Osteocyte (in vitro differentiated cells): Measurements from ENCODE around the gene HERC5. TPM values are rescaled to one million over a fixed set of nuclear protein-coding genes. Genes with fewer than 3 reads are reported as not detected.

ENCODE experiments used
- DNase-seq: peaks from one replicate; pipeline ENCODE4 v3.0.0; 2021; ENCODE audit warnings: mixed read lengths; ENCODE audit not compliant: unreplicated experiment; ENCODE audit errors: extremely low spot score
- H3K27ac Mint-ChIP-seq: one replicate; pipeline ENCODE4 v1.8.0; 2021; ENCODE audit warnings: mild to moderate bottlenecking, mixed read lengths; ENCODE audit not compliant: unreplicated experiment
- H3K27me3 Mint-ChIP-seq: one replicate; pipeline ENCODE4 v1.8.0; 2021; ENCODE audit warnings: mixed read lengths; ENCODE audit not compliant: unreplicated experiment
- H3K36me3 Mint-ChIP-seq: one replicate; pipeline ENCODE4 v1.8.0; 2021; ENCODE audit warnings: mixed read lengths; ENCODE audit not compliant: unreplicated experiment
- H3K4me1 Mint-ChIP-seq: one replicate; pipeline ENCODE4 v1.8.0; 2021; ENCODE audit warnings: mixed read lengths; ENCODE audit not compliant: unreplicated experiment
- H3K4me3 Mint-ChIP-seq: one replicate; pipeline ENCODE4 v1.8.0; 2021; ENCODE audit warnings: mild to moderate bottlenecking, moderate library complexity, mixed read lengths; ENCODE audit not compliant: unreplicated experiment
- H3K9me3 Mint-ChIP-seq: one replicate; pipeline ENCODE4 v1.8.0; 2021; ENCODE audit warnings: mixed read lengths; ENCODE audit not compliant: unreplicated experiment
- CTCF ChIP-seq: fragments of 200-600 bp; sonication (generic); IDR thresholded peaks from 2 replicates; pipeline ENCODE4 v1.5.0; 2021; ENCODE audit warnings: antibody characterized with exemption, mild to moderate bottlenecking, moderate library complexity
- long read RNA-seq: library from polyadenylated mRNA; unstranded; transcript quantifications from one replicate; pipeline ENCODE4 v2.0.0, GENCODE V29; 2021
- total RNA-seq: library from RNA; stranded (reverse); gene quantifications from 2 replicates; pipeline ENCODE4 v1.2.1, GENCODE V29; 2021

HERC5 gene
- total RNA-seq, result 0.81 and 0.91 TPM in 2 replicates
- long read RNA-seq, partial matches to known transcripts, result 0 of 2 reads
- long read RNA-seq, other reads (novel, unspliced or antisense), result 0 of 2 reads

GRCh38 chr4:88456670-88457306 is at the start of gene HERC5:
Gene HERC5, plus strand, starts transcription at chr4:88457119. Its CDS starts 151 bp downstream, at chr4:88457270.
- H3K4me1 Mint-ChIP-seq, result peaks cover 13% of the 10 kb centered on the region
- TF ChIP-seq CTCF, result peak; percentile 78
- H3K4me3 Mint-ChIP-seq, result peak within 1 kb of the TSS; percentile 86
- no peaks in the 10 kb centered on the region for H3K36me3 Mint-ChIP-seq
- H3K9me3 Mint-ChIP-seq, result peaks cover 4% of the 10 kb centered on the region
- peak; percentile 92 for DNase-seq
- H3K27me3 Mint-ChIP-seq, result peaks cover 42% of the 10 kb centered on the region
- peak within 1 kb of the TSS; percentile 65 for H3K27ac Mint-ChIP-seq

- Mint-ChIP-seq H3K9me3 (no peaks in the 10 kb centered on the region), H3K4me3 (no peak overlapping the region), H3K27me3 (peaks cover 11% of the 10 kb centered on the region), H3K36me3 (no peaks in the 10 kb centered on the region), H3K4me1 (no peaks in the 10 kb centered on the region), H3K27ac (no peak overlapping the region)
- no peak for DNase-seq
- TF ChIP-seq CTCF, result no peak
Measured at GRCh38 chr4:88409206-88409605, 47.7 kb upstream of the HERC5 start.

GRCh38 chr4:88409789-88410188 is 47.1 kb upstream of the HERC5 start:
- TF ChIP-seq CTCF, result no peak
- DNase-seq, result no peak
- no peak overlapping the region for H3K27ac Mint-ChIP-seq
- H3K36me3 Mint-ChIP-seq, result no peaks in the 10 kb centered on the region
- no peaks in the 10 kb centered on the region for H3K9me3 Mint-ChIP-seq
- H3K4me3 Mint-ChIP-seq, result no peak overlapping the region
- no peaks in the 10 kb centered on the region for H3K4me1 Mint-ChIP-seq
- peaks cover 11% of the 10 kb centered on the region for H3K27me3 Mint-ChIP-seq

GRCh38 chr4:88411491-88412096 is 45.3 kb upstream of the HERC5 start:
- Mint-ChIP-seq H3K27ac (no peak overlapping the region), H3K4me3 (no peak overlapping the region), H3K9me3 (no peaks in the 10 kb centered on the region), H3K4me1 (no peaks in the 10 kb centered on the region), H3K27me3 (peaks cover 14% of the 10 kb centered on the region), H3K36me3 (no peaks in the 10 kb centered on the region)
- DNase-seq, result no peak
- no peak for TF ChIP-seq CTCF

- Mint-ChIP-seq H3K27ac (no peak overlapping the region), H3K4me3 (no peak overlapping the region), H3K27me3 (peaks cover 14% of the 10 kb centered on the region), H3K4me1 (no peaks in the 10 kb centered on the region), H3K9me3 (no peaks in the 10 kb centered on the region), H3K36me3 (no peaks in the 10 kb centered on the region)
- DNase-seq, result no peak
- no peak for TF ChIP-seq CTCF
Measured at GRCh38 chr4:88413801-88414200, 43.1 kb upstream of the HERC5 start.
